Activated CD8-positive, alpha-beta T cell treated with anti-CD3 and anti-CD28 coated beads for 36 hours (primary cell): ENCODE results near the gene PPP2R1B. TPM values are rescaled to one million over a fixed set of nuclear protein-coding genes. Genes with fewer than 3 reads are reported as not detected.

ENCODE experiments used
- ATAC-seq: fragments of 200-7000 bp; cut with Tn5 transposase; one replicate; pipeline ENCODE4 v1.10.0; 2021; ENCODE audit warnings: mild to moderate bottlenecking, moderate library complexity
- CTCF ChIA-PET: fragments of 350-600 bp; sonication (Branson Sonifier 250); formaldehyde crosslinking; loops from one replicate; lab custom pipeline; 2021; ENCODE audit warnings: antibody characterized with exemption; lab: Charles Lee
- POLR2A ChIA-PET: fragments of 350-600 bp; sonication (Branson Sonifier 250); formaldehyde crosslinking; loops from one replicate; lab custom pipeline; 2021; ENCODE audit warnings: antibody characterized with exemption; lab: Charles Lee
- DNase-seq: peaks from one replicate; pipeline ENCODE4 v3.0.0-alpha.2; 2020
- H3K27ac Mint-ChIP-seq: one replicate; pipeline ENCODE4 v1.8.0; 2021; ENCODE audit warnings: mild to moderate bottlenecking, mixed read lengths
- H3K27me3 Mint-ChIP-seq: one replicate; pipeline ENCODE4 v1.8.0; 2021; ENCODE audit warnings: mixed read lengths
- H3K36me3 Mint-ChIP-seq: one replicate; pipeline ENCODE4 v1.8.0; 2021; ENCODE audit warnings: low read depth, mixed read lengths
- H3K4me1 Mint-ChIP-seq: one replicate; pipeline ENCODE4 v1.8.0; 2021; ENCODE audit warnings: low read depth, mixed read lengths
- H3K4me3 Mint-ChIP-seq: one replicate; pipeline ENCODE4 v1.8.0; 2021; ENCODE audit warnings: mild to moderate bottlenecking, moderate library complexity, mixed read lengths
- H3K9me3 Mint-ChIP-seq: one replicate; pipeline ENCODE4 v1.8.0; 2021; ENCODE audit warnings: mixed read lengths
- intact Hi-C: fragments of 100-400 bp; cut with micrococcal nuclease; formaldehyde crosslinking; loops from one replicate; pipeline ENCODE4 v1.10.0; 2022
- total RNA-seq, 2 experiments: library from RNA; stranded (reverse); gene quantifications; one replicate each; pipeline ENCODE4 v1.2.3, GENCODE V29; 2021
- TF ChIP-seq, protein P1 (sequence below): fragments of 200-600 bp; IDR thresholded peaks from one replicate; pipeline ENCODE4 v1.8.0; 2022; ENCODE audit warnings: antibody characterized with exemption, mild to moderate bottlenecking

PPP2R1B gene
- total RNA-seq, 2 experiments from 2014 or later, result 49.7 to 54.0 TPM

DNA sequence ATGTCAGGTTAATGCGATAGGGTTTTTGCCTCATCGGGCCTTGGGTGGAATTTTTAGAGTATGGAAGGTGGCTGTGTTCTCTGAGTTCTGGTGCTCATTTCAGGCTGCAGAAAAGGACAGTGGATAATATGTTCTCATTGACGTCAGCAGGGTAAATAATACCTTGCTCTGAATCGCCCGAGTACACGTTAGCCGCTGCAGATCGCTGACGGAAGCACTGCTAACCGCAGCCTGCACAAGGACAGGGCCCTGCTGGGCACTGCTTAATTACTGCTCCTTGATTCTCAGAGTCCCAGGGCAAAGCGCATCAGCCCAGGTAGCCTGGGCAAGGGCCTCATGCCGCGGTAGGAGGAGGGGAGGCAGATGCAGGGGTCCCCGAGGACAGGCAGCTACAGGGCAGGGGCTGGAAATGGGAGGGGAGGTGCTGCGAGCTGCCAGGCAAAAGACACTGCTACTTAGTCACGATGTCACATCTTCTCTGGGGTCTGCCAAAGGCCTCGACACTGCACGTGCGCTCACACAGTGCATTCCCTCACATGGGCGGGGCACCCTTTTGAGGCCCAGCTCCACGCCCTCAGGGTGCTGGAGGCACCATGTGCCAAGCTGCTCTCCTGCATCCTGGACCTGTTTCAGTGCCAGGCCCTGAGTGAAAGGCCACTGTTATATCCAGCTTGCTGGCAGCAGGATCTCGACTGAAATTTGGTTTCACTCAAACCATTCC lies 35.2 kb downstream of the PPP2R1B start:
- ATAC-seq (no peak), DNase-seq (no peak)
- Mint-ChIP-seq H3K4me3 (no peak overlapping the region), H3K9me3 (no peaks in the 10 kb centered on the region), H3K27ac (no peak overlapping the region), H3K4me1 (no peaks in the 10 kb centered on the region), H3K27me3 (no peaks in the 10 kb centered on the region), H3K36me3 (peaks cover 6% of the 10 kb centered on the region)
- ChIA-PET POLR2A (no interaction called here), CTCF (interaction anchor here (0.7 kb wide), 1 partner anchor 11 kb away, joined by 3 read pairs; no protein-coding TSS in a partner anchor)
- intact Hi-C loops, result no loop called here
- TF ChIP-seq, protein P1, sequence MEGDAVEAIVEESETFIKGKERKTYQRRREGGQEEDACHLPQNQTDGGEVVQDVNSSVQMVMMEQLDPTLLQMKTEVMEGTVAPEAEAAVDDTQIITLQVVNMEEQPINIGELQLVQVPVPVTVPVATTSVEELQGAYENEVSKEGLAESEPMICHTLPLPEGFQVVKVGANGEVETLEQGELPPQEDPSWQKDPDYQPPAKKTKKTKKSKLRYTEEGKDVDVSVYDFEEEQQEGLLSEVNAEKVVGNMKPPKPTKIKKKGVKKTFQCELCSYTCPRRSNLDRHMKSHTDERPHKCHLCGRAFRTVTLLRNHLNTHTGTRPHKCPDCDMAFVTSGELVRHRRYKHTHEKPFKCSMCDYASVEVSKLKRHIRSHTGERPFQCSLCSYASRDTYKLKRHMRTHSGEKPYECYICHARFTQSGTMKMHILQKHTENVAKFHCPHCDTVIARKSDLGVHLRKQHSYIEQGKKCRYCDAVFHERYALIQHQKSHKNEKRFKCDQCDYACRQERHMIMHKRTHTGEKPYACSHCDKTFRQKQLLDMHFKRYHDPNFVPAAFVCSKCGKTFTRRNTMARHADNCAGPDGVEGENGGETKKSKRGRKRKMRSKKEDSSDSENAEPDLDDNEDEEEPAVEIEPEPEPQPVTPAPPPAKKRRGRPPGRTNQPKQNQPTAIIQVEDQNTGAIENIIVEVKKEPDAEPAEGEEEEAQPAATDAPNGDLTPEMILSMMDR, result no peak

- H3K36me3 Mint-ChIP-seq, result peaks cover 7% of the 10 kb centered on the region
- H3K4me3 Mint-ChIP-seq, result no peak overlapping the region
- no peaks in the 10 kb centered on the region for H3K4me1 Mint-ChIP-seq
- POLR2A ChIA-PET, result interaction anchor here (1.0 kb wide), 1 partner anchor 63 kb away, joined by 3 read pairs; no protein-coding TSS in a partner anchor
- no peak for DNase-seq
- intact Hi-C loops, result no loop called here
- TF ChIP-seq, protein P1, result no peak
- no peaks in the 10 kb centered on the region for H3K27me3 Mint-ChIP-seq
- no peaks in the 10 kb centered on the region for H3K9me3 Mint-ChIP-seq
- no peak for ATAC-seq
- CTCF ChIA-PET, result interaction anchor here (1.5 kb wide), 1 partner anchor 47 kb away, joined by 4 read pairs; no protein-coding TSS in a partner anchor
- H3K27ac Mint-ChIP-seq, result no peak overlapping the region
These were observed 36.3 kb downstream of the PPP2R1B start for GRCh38 chr11:111729831-111730311.

- TF ChIP-seq, protein P1, result no peak
- POLR2A ChIA-PET, result interaction anchor here (1.0 kb wide), 1 partner anchor 64 kb away, joined by 3 read pairs; no protein-coding TSS in a partner anchor
- no peaks in the 10 kb centered on the region for H3K4me1 Mint-ChIP-seq
- CTCF ChIA-PET, result interaction anchor here (1.5 kb wide), 1 partner anchor 48 kb away, joined by 4 read pairs; no protein-coding TSS in a partner anchor
- no peak for DNase-seq
- ATAC-seq, result no peak
- no peak overlapping the region for H3K4me3 Mint-ChIP-seq
- peaks cover 6% of the 10 kb centered on the region for H3K36me3 Mint-ChIP-seq
- no peak overlapping the region for H3K27ac Mint-ChIP-seq
- intact Hi-C loops, result no loop called here
- H3K9me3 Mint-ChIP-seq, result no peaks in the 10 kb centered on the region
- H3K27me3 Mint-ChIP-seq, result no peaks in the 10 kb centered on the region
These were observed 36.9 kb downstream of the PPP2R1B start for GRCh38 chr11:111729071-111729830.

DNA sequence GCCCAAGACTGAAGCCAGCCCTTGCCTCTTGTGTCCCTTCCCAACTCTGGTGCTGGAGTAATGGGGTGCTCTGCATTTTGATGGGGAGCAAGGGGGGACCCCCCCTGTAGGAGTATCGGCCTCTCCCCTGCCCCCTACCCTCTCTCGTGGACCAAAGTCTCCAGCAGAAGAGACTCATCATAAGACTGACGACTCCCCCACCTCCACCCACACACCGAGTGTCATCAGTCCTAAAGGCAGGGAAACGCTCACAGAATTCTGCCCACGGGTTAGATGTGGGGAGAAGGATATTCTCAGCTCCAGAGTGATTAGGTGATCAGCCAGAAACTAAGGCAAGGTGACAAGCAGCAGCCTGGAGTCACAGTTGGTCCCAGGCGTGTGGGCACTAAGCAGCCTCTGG lies 38.8 kb downstream of the PPP2R1B start:
- DNase-seq (no peak), ATAC-seq (no peak)
- intact Hi-C loops, result no loop called here
- H3K4me3 Mint-ChIP-seq, result no peak overlapping the region
- peaks cover 16% of the 10 kb centered on the region for H3K36me3 Mint-ChIP-seq
- no peak overlapping the region for H3K27ac Mint-ChIP-seq
- no peaks in the 10 kb centered on the region for H3K4me1 Mint-ChIP-seq
- ChIA-PET CTCF (no interaction called here), POLR2A (interaction anchor here (1.4 kb wide), 1 partner anchor 10 kb away, joined by 3 read pairs; no protein-coding TSS in a partner anchor)
- no peaks in the 10 kb centered on the region for H3K9me3 Mint-ChIP-seq
- H3K27me3 Mint-ChIP-seq, result no peaks in the 10 kb centered on the region
- TF ChIP-seq, protein P1, result no peak
